GM20000 (cell line): ENCODE measurements around the gene KL.

ENCODE experiments used
- DNase-seq: peaks from one replicate; pipeline ENCODE4 v3.0.0; 2012; ENCODE audit warnings: low spot score
- CTCF ChIP-seq: IDR thresholded peaks from 2 replicates; pipeline ENCODE4 v1.5.1; 2012; ENCODE audit warnings: mild to moderate bottlenecking, control low read depth; ENCODE audit errors: extremely low read depth, missing control alignments

KL gene

GRCh38 chr13:32976912-32977311, 39.3 kb upstream of the KL start:
- DNase-seq = no peak
- TF ChIP-seq CTCF = no peak

- no peak for DNase-seq
- TF ChIP-seq CTCF = no peak
Measured at GRCh38 chr13:32977321-32977720, 38.9 kb upstream of the KL start.

GRCh38 chr13:32978278-32978677, 37.9 kb upstream of the KL start:
- DNase-seq = no peak
- no peak for TF ChIP-seq CTCF

DNA sequence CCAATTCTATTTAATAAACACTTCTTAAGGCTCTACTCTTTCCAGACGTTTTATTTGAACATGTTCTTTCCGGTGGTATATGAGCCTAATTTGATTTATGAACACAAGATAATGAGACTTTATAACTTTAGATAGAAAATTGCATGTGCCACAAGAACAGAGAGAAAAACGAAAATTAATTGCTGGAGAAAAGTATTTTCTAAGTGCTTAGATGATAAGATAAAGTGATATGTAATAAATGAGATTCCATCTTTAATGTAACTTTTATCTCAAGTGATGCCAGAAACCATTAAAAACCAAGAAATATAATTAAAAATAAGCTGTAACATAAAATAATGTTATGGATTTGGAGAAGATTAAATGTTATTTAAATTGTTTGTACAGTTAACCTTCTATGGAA, 33.2 kb upstream of the KL start:
- no peak for TF ChIP-seq CTCF
- DNase-seq = no peak

DNA sequence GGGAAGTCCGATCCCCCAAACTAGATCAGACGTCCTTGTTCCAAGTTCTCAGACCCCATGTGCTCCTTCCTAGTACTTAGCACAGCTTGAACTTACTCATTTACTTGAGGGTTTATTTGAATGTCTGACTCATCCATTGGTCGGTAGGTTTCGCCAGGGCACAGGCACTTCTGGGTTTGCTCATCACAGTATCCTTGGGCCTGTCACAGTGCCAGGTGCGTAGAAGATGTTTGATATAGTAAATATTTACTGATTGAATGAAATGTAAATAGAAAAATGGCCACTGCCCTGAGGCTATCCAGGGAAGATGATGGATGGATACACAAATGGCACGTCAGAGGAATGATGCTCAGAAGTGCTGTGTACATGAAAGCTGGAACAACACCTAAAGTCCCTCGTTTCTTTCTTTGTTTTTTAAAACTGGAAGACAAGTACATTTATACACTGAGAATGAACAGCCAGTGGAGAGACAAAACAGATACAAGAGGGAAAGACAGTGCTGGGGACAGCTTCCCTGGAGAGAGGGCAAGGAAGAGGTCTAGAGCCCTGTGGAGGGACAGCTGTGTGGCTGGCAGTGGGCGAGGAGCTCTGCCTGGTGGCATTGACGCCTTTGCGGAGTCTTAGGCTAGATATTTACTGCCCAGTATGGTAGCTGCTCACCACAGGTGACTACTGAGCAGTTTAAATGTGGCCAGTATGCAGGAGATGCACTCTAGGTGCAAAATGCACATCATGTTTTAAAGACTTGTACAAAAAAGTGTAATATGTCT, 31.2 kb upstream of the KL start:
- no peak for DNase-seq
- TF ChIP-seq CTCF = no peak

GRCh38 chr13:32986552-32986951, 29.7 kb upstream of the KL start:
- DNase-seq = no peak

GRCh38 chr13:32987462-32987861, 28.8 kb upstream of the KL start:
- TF ChIP-seq CTCF = no peak
- no peak for DNase-seq

More at GRCh38 chr13:32986552-32986951, 29.7 kb upstream of the KL start:
- TF ChIP-seq CTCF = no peak
